Peyer's patch (tissue), 4 donors: ENCODE measurements around the gene SH2B3. TPM values are rescaled to one million over a fixed set of nuclear protein-coding genes. Genes with fewer than 3 reads are reported as not detected.
A peak's percentile ranks its signal among the peaks of the same experiment; 100 is the strongest.
"Not testable (repeated sequence)": the region's sequence is repeated elsewhere in the genome, so short reads cannot be mapped to it uniquely, and the experiment has no call there.

ENCODE experiments used
- DNase-seq, 3 donors: peaks; one replicate each; pipeline ENCODE4 v3.0.0-alpha.2; 2017 to 2019
- H3K27ac ChIP-seq, 4 donors: fragments of 200-600 bp; sonication (generic); one replicate each; pipeline ENCODE4 v1.5.1; 2016 to 2019
- H3K27me3 ChIP-seq, 2 donors: fragments of 200-600 bp; sonication (generic); one replicate each; pipeline ENCODE4 v1.5.1; 2019
- H3K36me3 ChIP-seq, 3 donors: fragments of 200-600 bp; sonication (generic); one replicate each; pipeline ENCODE4 v1.5.1; 2016 to 2019
- H3K4me1 ChIP-seq, 4 donors: fragments of 200-600 bp; sonication (generic); one replicate each; pipeline ENCODE4 v1.5.1; 2016 to 2019
- H3K4me3 ChIP-seq, 4 donors: fragments of 200-600 bp; sonication (generic); 1 replicate in 3 of 4; 2 replicates in 1 of 4; pipeline ENCODE4 v1.5.1; 2016 to 2019; ENCODE audit warnings: mild to moderate bottlenecking in 1 of 4
- H3K9me3 ChIP-seq, 4 donors: fragments of 200-600 bp; sonication (generic); one replicate each; pipeline ENCODE4 v1.5.1; 2016 to 2019; ENCODE audit warnings: mild to moderate bottlenecking in 1 of 4
- POLR2A ChIP-seq, 2 donors: fragments of 450-650 bp; IDR thresholded peaks; one replicate each; pipeline ENCODE4 v1.5.1; 2017; ENCODE audit warnings: antibody characterized with exemption in 2 of 2, mild to moderate bottlenecking in 2 of 2, moderate library complexity in 2 of 2
- total RNA-seq, 4 donors: library from RNA; depleted of rRNA; stranded (reverse); fragments of >200 nt; gene quantifications; one replicate each; pipeline ENCODE4 v1.1.0, GENCODE V29; 2016
- TF ChIP-seq, protein P1 (sequence below), 6 experiments: fragments of 450-650 bp in 4 of 6; fragments of 200-600 bp in 2 of 6; sonication (generic) in 1 of 6; IDR thresholded peaks; one replicate each; pipeline ENCODE4 v1.5.1; 2017 to 2019; ENCODE audit warnings: antibody characterized with exemption in 6 of 6, mild to moderate bottlenecking in 3 of 6, moderate library complexity in 1 of 6

The SH2B3 gene
- total RNA-seq, 4 donors from 2014 or later: 4.4 to 37.1 (median 8.4) TPM

DNA sequence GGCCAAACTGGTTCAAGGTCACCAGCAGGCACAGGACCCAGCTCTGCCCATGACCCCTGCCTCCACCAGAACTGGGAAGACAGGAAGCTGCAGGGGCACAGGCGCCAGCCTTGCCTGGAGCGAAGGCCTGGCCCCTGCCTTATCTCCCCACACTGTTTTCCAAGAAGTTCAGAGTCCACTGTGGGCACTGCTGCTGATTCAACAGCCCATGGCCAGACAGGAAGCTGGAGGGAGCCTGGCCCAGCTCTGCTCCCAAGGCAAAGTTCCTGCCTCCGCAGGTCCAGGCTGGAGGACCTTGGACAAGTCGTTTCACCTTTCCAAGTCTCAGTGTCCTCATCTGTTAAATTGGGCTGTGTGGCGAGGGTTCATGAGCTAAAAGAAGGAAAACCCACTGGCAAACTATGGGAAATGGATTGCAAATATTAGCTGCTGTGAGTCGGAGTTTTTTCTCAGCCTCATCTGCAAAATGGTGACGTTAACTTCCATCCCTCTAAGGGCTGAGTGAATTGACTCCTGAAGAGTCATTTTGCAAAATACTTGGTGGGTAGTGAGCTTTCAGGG lies 38.0 kb upstream of the SH2B3 start:
- Histone ChIP-seq H3K9me3 (no peaks in the 10 kb centered on the region), H3K36me3 (peaks cover 0 to 26% (median 0%) of the 10 kb centered on the region in 3 donors), H3K27ac (peak overlapping the region; percentile 64 to 83 (median 77)), H3K4me1 (peaks cover 0 to 31% (median 8%) of the 10 kb centered on the region in 4 donors), H3K4me3 (peak overlapping the region; percentile 74 to 95 (median 83)), H3K27me3 (no peaks in the 10 kb centered on the region)
- DNase-seq: peak in 2 of 3 donors; percentile 83
- TF ChIP-seq, protein P1, sequence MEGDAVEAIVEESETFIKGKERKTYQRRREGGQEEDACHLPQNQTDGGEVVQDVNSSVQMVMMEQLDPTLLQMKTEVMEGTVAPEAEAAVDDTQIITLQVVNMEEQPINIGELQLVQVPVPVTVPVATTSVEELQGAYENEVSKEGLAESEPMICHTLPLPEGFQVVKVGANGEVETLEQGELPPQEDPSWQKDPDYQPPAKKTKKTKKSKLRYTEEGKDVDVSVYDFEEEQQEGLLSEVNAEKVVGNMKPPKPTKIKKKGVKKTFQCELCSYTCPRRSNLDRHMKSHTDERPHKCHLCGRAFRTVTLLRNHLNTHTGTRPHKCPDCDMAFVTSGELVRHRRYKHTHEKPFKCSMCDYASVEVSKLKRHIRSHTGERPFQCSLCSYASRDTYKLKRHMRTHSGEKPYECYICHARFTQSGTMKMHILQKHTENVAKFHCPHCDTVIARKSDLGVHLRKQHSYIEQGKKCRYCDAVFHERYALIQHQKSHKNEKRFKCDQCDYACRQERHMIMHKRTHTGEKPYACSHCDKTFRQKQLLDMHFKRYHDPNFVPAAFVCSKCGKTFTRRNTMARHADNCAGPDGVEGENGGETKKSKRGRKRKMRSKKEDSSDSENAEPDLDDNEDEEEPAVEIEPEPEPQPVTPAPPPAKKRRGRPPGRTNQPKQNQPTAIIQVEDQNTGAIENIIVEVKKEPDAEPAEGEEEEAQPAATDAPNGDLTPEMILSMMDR (IDR thresholded peaks at IDR 0.05): no peak
- TF ChIP-seq POLR2A (IDR thresholded peaks at IDR 0.05): peak in 1 of 2 donors; percentile 29

DNA sequence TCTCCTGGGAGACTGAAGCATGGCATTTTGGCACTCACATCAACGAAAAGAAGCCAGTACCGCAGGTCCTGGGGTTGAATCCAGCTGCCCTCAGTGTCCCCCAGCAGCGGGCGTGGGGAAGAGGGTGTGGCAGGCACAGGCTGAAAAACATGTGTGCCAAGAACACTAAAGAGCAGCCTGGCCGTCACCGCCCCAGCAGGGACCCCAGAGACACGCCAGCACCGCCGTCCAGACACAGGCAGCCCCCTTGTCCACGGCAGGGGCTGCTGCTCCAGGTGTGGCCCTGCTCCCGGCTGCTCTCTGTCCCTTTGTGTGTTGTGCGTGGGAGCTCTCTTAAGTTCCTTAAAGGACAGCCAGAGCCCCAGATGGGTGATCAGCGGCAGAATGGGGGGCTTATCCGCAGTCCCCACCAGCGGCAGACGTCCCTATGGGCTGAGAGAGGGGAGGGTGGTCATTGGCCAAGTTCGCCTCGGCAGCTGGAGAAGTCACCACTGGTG lies 37.4 kb upstream of the SH2B3 start:
- no peaks in the 10 kb centered on the region for H3K9me3 ChIP-seq
- H3K4me1 ChIP-seq: peaks cover 0 to 31% (median 8%) of the 10 kb centered on the region in 4 donors
- peak in 2 of 3 donors; percentile 64 to 73 for DNase-seq
- TF ChIP-seq, protein P1 (IDR thresholded peaks at IDR 0.05): no peak
- TF ChIP-seq POLR2A (IDR thresholded peaks at IDR 0.05): no peak
- H3K36me3 ChIP-seq: peaks cover 0 to 20% (median 0%) of the 10 kb centered on the region in 3 donors
- H3K4me3 ChIP-seq: peak overlapping the region; percentile 74 to 95 (median 83)
- no peaks in the 10 kb centered on the region for H3K27me3 ChIP-seq
- peak overlapping the region; percentile 64 to 83 (median 77) for H3K27ac ChIP-seq

DNA sequence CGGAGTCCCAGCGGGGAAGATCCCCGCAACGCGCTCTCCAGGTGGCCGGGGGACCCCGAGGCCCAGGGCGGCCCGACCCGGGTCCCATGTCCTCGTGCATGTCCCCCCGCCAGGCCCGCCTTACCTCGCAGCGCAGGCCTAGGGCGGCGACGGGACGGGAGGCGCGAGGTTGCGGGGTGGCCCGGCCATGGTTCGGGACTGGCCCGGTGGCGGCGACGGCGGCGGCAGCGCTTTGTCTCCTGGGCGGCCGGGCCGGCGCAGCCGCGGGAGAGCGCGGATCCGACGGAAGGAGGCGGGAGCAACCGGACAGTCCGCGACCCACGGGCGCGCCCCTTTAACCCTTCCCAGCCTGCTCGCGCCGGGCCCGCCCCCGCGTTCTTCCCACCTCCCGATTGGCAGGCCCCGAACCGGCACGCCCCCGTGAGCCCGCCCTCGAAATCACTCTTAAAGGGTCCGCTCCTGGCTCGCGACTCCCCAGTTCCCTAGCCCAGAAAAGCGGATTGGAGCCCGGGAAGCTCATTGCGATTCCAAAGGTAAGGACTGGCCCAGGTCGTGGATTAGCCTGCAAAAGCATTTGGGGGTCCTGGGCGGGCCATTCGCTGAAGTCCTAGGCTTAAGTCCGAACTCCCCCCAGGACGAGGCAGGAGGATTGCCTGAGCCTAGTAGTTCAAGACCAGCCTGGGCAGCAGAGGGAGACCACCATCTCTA lies 36.8 kb upstream of the SH2B3 start, which contains the start of gene PHETA1:
Gene PHETA1, minus strand, starts transcription at position 308 of the 708 bp plus-strand sequence. CDS start 5,668 bp downstream, outside the sequence.
- TF ChIP-seq, protein P1 (IDR thresholded peaks at IDR 0.05): peak in 2 of 6 experiments; percentile 2 to 10
- peak; percentile 67 to 79 for TF ChIP-seq POLR2A (IDR thresholded peaks at IDR 0.05)
- peak; percentile 85 to 97 (median 97) for DNase-seq
- H3K27ac ChIP-seq: peak within 1 kb of the TSS; percentile 64 to 83 (median 77)
- no peaks in the 10 kb centered on the region for H3K9me3 ChIP-seq
- no peaks in the 10 kb centered on the region for H3K27me3 ChIP-seq
- peaks cover 0 to 14% (median 0%) of the 10 kb centered on the region in 3 donors for H3K36me3 ChIP-seq
- H3K4me1 ChIP-seq: peaks cover 0 to 31% (median 8%) of the 10 kb centered on the region in 4 donors
- peak within 1 kb of the TSS; percentile 74 to 95 (median 83) for H3K4me3 ChIP-seq

DNA sequence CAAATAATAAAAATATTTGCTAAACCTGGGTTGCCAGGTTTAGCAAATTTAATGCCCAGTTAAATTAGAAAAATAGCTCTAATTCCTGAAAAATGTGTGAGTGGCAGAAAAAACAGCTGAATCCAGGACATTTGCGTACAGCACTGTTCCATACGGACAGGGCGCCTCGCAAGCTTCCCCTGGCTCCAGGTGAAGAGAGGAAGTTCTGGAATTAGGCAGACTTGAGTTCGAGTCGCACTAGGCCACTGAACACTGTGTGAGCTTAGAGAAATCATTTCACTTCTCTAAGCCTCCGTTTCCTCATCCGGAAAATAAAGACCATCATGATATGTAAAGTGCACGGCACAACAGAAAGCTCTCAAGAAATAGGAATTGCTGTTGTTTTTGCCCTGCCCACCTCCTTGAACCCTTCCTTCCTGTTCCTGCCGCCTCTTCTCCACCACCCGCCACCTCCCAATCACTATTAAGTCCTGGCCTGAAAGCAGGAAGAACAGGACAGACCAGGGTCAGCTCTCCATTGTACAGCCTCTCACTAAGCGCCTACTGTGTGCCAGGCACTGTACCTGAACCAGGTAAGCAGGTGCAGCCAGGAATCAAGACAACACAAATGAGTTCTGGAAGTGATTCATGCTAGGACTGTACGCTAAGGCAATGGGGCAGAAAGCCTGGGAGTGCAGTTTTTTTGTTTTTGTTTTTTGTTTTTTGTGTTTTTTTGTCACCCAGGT lies 36.1 kb upstream of the SH2B3 start:
- TF ChIP-seq, protein P1 (IDR thresholded peaks at IDR 0.05): no peak
- no peak for TF ChIP-seq POLR2A (IDR thresholded peaks at IDR 0.05)
- DNase-seq: no peak
- peaks cover 0 to 14% (median 0%) of the 10 kb centered on the region in 3 donors for H3K36me3 ChIP-seq
- no peaks in the 10 kb centered on the region for H3K9me3 ChIP-seq
- peak overlapping the region in 3 of 4 donors; percentile 32 to 83 (median 81) for H3K27ac ChIP-seq
- peaks cover 0 to 31% (median 8%) of the 10 kb centered on the region in 4 donors for H3K4me1 ChIP-seq
- peak overlapping the region; percentile 74 to 95 (median 83) for H3K4me3 ChIP-seq
- no peaks in the 10 kb centered on the region for H3K27me3 ChIP-seq

DNA sequence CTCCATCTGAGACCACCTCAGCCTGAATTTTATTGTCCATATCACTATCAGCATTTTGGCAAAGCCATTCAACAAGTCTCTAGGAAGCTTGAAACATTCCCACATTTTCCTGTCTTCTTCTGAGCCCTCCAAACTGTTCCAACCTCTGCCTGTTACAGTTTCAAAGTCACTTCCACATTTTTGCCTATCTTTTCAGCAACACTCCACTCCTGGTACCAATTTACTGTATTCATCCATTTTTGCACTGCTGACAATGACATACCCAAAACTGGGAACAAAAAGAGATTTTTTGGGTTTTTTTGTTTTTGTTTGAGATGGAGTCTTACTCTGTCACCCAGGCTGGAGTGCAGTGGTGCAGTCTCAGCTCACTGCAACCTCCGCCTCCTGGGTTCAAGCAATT lies 32.5 kb upstream of the SH2B3 start:
- H3K4me3 ChIP-seq, DNase-seq, H3K9me3 ChIP-seq, H3K27ac ChIP-seq, H3K36me3 ChIP-seq, H3K27me3 ChIP-seq: not testable (repeated sequence)
- peaks cover 0 to 13% (median 4%) of the 10 kb centered on the region in 4 donors for H3K4me1 ChIP-seq
